GM19438 (cell line): ENCODE data around the gene KCP.

Experiments
- ATAC-seq: cut with Tn5 transposase; IDR thresholded peaks from one replicate; pipeline ENCODE4 v1.9.1; 2021; ENCODE audit warnings: low read depth; ENCODE audit not compliant: unreplicated experiment

The KCP gene

GRCh38 chr7:128831178-128831993 lies 79.1 kb downstream of the KCP start:
- no peak for ATAC-seq

GRCh38 chr7:128830231-128831177 lies 80.0 kb downstream of the KCP start, which contains the start of gene FLNC:
Gene FLNC (plus strand): TSS chr7:128830406. CDS start chr7:128830638, 232 bp downstream.
- no peak for ATAC-seq

GRCh38 chr7:128829391-128830166 lies 80.9 kb downstream of the KCP start:
- no peak for ATAC-seq

- ATAC-seq, result no peak
These were observed 82.4 kb downstream of the KCP start for GRCh38 chr7:128827971-128828711.

- no peak for ATAC-seq
These were observed 83.1 kb downstream of the KCP start for GRCh38 chr7:128827248-128827958.

GRCh38 chr7:128826916-128827247 lies 83.6 kb downstream of the KCP start:
- no peak for ATAC-seq
